AG09319 (cell line): ENCODE measurements around the gene RUFY3.
"Not testable (repeated sequence)": the region's sequence is repeated elsewhere in the genome, so short reads cannot be mapped to it uniquely, and the experiment has no call there.

ENCODE experiments used
- DNase-seq: peaks from one replicate; pipeline ENCODE4 v3.0.0-alpha.2; 2010; ENCODE audit warnings: low read depth; ENCODE audit errors: extremely low read depth
- TF ChIP-seq, protein P1 (sequence below): IDR thresholded peaks from 2 replicates; pipeline ENCODE4 v1.5.1; 2011; ENCODE audit warnings: low read depth, mild to moderate bottlenecking, inconsistent platforms, low read length, moderate library complexity

The RUFY3 gene

DNA sequence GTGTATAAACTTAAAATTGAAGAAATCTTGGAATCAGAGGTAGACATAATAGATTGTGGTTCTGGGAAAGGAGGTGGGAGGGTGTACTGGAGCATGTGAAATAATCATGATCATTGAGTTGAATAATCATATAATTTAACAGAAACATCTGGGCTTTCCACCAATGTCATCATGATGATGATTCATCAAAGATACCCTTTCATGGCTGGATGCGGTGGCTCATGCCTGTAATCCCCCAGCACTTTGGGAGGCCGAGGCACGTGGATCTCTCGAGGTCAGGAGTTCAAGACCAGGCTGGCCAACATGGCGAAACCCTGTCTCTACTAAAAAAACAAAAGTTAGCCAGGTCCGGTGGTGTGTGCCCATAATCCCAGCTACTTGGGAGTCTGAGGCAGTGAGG lies 6.7 kb upstream of the RUFY3 start:
- DNase-seq: peak; percentile 49
- TF ChIP-seq, protein P1, sequence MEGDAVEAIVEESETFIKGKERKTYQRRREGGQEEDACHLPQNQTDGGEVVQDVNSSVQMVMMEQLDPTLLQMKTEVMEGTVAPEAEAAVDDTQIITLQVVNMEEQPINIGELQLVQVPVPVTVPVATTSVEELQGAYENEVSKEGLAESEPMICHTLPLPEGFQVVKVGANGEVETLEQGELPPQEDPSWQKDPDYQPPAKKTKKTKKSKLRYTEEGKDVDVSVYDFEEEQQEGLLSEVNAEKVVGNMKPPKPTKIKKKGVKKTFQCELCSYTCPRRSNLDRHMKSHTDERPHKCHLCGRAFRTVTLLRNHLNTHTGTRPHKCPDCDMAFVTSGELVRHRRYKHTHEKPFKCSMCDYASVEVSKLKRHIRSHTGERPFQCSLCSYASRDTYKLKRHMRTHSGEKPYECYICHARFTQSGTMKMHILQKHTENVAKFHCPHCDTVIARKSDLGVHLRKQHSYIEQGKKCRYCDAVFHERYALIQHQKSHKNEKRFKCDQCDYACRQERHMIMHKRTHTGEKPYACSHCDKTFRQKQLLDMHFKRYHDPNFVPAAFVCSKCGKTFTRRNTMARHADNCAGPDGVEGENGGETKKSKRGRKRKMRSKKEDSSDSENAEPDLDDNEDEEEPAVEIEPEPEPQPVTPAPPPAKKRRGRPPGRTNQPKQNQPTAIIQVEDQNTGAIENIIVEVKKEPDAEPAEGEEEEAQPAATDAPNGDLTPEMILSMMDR: no peak

DNA sequence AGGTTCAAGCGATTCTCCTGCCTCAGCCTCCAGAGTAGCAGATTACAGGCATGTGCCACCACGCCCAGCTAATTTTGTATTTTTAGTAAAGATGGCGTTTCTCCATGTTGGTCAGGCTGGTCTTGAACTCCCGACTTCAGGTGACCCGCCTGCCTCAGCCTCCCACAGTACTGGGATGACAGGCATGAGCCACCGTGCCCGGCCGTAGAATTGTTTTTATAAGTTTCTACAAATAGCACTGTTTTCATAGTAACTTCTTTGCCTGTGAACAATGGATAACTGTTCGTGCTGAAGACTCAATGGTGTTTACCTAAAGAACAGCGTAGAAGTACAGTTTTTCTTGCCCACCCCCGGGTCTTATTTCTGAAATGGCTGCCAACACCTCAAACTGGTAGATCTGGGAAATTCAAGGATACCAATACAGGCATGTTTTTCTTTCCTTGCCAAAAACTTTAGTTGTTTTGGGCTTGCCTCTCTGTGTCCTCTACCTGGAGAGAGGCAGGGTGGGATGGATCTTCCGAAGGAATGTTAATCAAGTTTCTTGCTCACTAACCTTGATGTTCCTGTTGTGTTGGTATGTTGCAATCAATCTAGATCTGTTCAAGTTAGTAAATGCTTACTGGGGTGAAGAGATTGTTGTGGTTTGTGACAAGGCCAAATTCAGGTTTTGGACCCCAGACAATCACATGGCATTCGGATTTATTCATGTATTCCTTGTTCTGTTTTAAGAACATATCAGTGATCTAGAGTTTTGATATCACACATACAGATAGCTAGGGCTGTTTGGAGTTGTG lies 2.8 kb upstream of the RUFY3 start:
- TF ChIP-seq, protein P1: no peak
- no peak for DNase-seq

DNA sequence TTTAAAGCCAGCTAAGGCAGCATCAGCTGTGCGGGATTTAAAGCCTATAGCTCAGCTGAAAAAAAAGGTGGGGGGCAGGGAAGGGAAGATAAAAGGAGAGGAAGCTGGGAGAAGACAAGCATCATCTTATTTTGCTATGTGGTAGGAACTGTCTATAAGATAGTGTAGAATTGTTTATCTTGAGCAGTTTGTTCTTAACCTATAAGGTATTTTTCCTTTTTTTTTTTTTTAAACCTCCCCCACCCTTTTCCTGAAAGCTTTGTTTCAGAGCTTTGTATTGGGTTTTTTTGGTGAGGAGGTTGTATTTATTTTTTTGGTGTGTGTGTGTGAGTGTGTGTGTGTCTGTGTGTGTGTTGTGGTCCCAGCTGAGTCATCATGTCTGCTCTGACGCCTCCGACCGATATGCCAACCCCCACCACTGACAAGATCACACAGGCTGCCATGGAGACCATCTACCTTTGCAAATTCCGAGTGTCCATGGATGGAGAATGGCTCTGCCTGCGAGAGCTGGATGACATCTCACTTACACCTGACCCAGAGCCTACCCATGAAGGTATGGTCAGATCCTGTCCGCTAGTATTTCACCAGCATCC lies 531 bp downstream of the RUFY3 start:
- no peak for DNase-seq
- TF ChIP-seq, protein P1: no peak

DNA sequence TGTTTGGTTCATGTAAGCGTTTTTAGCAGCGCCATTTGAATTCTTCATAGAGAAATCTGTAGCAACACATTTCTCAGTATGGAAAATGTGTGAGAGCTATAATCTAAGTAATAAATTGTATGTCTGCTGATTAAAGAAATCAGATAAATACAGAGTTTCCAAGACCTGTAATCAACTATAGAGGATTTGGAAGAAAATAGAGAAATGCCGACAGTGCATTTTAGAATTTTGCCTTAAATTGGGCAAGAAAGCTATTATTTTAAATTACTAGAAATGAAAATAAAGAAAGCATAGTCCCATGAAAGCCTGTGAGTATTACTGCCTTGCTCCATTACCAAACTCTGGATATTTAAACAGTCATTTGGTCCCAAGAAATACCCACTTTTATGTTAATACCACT lies 2.7 kb downstream of the RUFY3 start:
- TF ChIP-seq, protein P1: no peak
- DNase-seq: no peak

DNA sequence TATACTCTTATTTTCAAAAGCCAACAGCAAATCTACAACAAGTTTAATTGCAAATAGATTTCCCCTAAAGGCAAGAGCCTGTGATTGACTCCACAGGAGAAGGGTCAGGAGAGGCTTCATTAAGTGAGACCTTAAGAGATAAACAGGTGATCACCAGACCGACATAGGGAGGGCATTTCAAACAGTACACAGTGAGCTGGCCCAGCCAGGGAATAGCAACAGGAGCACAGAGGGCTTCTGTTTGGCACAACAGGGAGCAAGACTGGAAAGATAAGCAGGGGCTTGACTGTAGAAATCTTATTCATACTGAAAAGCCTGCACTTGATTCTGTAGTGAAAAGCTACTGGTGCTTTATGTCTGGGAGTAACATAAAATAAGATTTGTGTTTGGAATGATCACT lies 3.9 kb downstream of the RUFY3 start:
- no peak for DNase-seq
- TF ChIP-seq, protein P1: no peak

DNA sequence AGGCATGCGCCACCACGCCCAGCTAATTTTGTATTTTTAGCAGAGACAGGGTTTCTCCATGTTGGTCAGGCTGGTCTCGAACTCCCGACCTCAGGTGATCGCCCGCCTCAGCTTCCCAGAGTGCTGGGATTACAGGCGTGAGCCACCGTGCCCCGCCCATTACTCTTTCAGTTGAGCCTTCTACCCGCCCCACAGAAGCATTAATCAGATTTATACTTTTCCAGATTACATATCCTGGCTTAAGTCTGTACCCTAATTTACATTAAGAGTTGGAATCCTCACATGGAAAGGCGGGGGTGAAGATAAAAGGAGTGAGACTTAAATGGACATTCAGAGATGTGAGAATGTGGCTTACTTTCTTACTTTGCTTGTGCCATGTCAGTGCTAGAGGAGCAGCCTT lies 4.8 kb downstream of the RUFY3 start:
- DNase-seq: not testable (repeated sequence)

DNA sequence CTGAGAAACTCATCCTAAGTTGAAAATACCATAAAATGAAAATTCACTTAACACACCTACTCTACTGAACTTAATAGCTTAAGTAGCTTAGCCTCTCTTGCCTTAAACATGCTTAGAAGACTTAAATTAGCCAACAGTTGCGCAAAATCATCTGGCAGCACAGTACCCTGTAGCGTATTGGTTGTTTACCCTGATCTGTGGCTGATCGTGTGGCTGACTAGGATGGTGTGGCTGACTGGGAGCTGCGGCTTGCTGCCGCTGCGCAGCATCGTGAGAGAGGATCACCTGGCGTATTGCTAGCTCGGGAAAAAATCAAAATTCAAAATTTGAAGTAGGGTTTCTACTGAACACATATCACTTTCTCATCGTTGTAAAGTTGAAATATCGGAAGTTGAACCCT lies 6.3 kb downstream of the RUFY3 start:
- no peak for DNase-seq
- TF ChIP-seq, protein P1: no peak

DNA sequence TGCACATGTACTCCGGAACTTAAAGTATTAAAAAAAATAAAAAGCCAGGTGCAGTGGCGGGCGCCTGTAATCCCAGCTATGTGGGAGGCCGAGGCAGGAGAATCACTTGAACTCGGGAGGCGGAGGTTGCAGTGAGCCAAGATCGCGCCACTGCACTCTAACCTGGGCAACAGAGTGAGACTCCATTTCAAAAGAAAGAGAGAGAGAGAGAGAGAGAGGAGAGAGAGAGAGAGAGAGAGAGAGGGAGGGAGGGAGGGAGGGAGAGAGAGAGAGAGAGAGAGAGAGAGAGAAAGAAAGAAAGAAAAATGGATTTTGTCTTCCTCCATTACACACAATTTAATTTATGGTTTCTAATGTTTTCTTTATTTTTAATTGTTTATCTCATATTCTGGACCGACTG lies 11.1 kb downstream of the RUFY3 start:
- DNase-seq: not testable (repeated sequence)
